ENCODE results near the gene SCNN1G. TPM values are rescaled to one million over a fixed set of nuclear protein-coding genes. Genes with fewer than 3 reads are reported as not detected.

The SCNN1G gene
- total and polyA plus RNA-seq, 2 of the 13 experiments (the other 11 are each of a cell fraction or from before 2014, with no cell fraction given) = not detected

GRCh38 chr16:23141959-23142740 is 40.4 kb upstream of the SCNN1G start (continued):
- TF ChIP-seq CREB1 (IDR thresholded peaks at IDR 0.05) = no peak
- peak; percentile 53; the same call in 1 of the 2 replicates for TF ChIP-seq CREB1 (CRISPR knock-in tag; IDR thresholded peaks at IDR 0.05)
- peak; percentile 55 for TF ChIP-seq MED1 (CRISPR knock-in tag; IDR thresholded peaks at IDR 0.05)
- TF ChIP-seq ZGPAT (CRISPR knock-in tag; IDR thresholded peaks at IDR 0.05) = peak; percentile 57
- 0 out of 2 replicates have a peak, but pooled peaks have one; percentile 50 for TF ChIP-seq ZNF441 (CRISPR knock-in tag; IDR thresholded peaks at IDR 0.05; ENCODE audit: borderline replicate concordance)
- 0 out of 2 replicates have a peak, but pooled peaks have one; percentile 55 for TF ChIP-seq ZNF337 (CRISPR knock-in tag; IDR thresholded peaks at IDR 0.05; ENCODE audit: borderline replicate concordance, low read depth)
- TF ChIP-seq CSRNP1 (CRISPR knock-in tag; IDR thresholded peaks at IDR 0.05) = peak; percentile 61; the same call in 1 of the 2 replicates
- no peak for TF ChIP-seq ZNF274 (CRISPR knock-in tag; IDR thresholded peaks at IDR 0.05)
- TF ChIP-seq KIAA2018 (CRISPR knock-in tag; IDR thresholded peaks at IDR 0.05; ENCODE audit: borderline replicate concordance) = 0 out of 2 replicates have a peak, but pooled peaks have one; percentile 57
- TF ChIP-seq BRCA1 (CRISPR knock-in tag; IDR thresholded peaks at IDR 0.05) = no peak
- no peak for TF ChIP-seq TRIM24 (CRISPR knock-in tag; IDR thresholded peaks at IDR 0.05)
- TF ChIP-seq MAZ (IDR thresholded peaks at IDR 0.05; ENCODE audit: borderline replicate concordance, low read depth, low read length) = no peak
- no peak for TF ChIP-seq MAZ (CRISPR knock-in tag; IDR thresholded peaks at IDR 0.05; ENCODE audit: low read depth)
- TF ChIP-seq MEIS1 (CRISPR knock-in tag; IDR thresholded peaks at IDR 0.05; ENCODE audit: borderline replicate concordance) = 0 out of 2 replicates have a peak, but pooled peaks have one; percentile 58

Measured in HepG2 (cell line).